Loucy (cell line): ENCODE data around the gene FRAS1.

Source experiments
- H2AFZ ChIP-seq: fragments of 200-600 bp; sonication (generic); 2 replicates; pipeline ENCODE4 v1.6.0; 2016; ENCODE audit warnings: antibody characterized with exemption, mild to moderate bottlenecking, low read length, moderate library complexity
- H3F3A ChIP-seq: fragments of 200-600 bp; 2 replicates; pipeline ENCODE4 v1.6.0; 2016; ENCODE audit warnings: antibody characterized with exemption, low read depth, mild to moderate bottlenecking
- H3K27me3 ChIP-seq: fragments of 200-600 bp; sonication (generic); 2 replicates; pipeline ENCODE4 v1.6.1; 2014; ENCODE audit warnings: low read length, mild to moderate bottlenecking; ENCODE audit not compliant: insufficient read depth, poor library complexity, severe bottlenecking
- H3K36me3 ChIP-seq: fragments of 200-600 bp; sonication (generic); 2 replicates; pipeline ENCODE4 v1.6.1; 2016; ENCODE audit warnings: low read length; ENCODE audit not compliant: insufficient read depth
- H3K4me1 ChIP-seq: fragments of 200-600 bp; sonication (generic); 2 replicates; pipeline ENCODE4 v1.5.1; 2014; ENCODE audit warnings: low read length, mild to moderate bottlenecking; ENCODE audit not compliant: insufficient read depth, poor library complexity, severe bottlenecking
- H3K4me2 ChIP-seq: fragments of 200-600 bp; sonication (generic); 2 replicates; pipeline ENCODE4 v1.6.0; 2014; ENCODE audit warnings: antibody characterized with exemption, low read length, low read depth, mild to moderate bottlenecking; ENCODE audit not compliant: poor library complexity, severe bottlenecking
- H3K4me3 ChIP-seq: fragments of 200-600 bp; sonication (generic); 2 replicates; pipeline ENCODE4 v1.5.1; 2014; ENCODE audit warnings: low read length, mild to moderate bottlenecking, mixed read lengths; ENCODE audit not compliant: poor library complexity, severe bottlenecking
- H3K79me2 ChIP-seq: fragments of 200-600 bp; sonication (generic); 2 replicates; pipeline ENCODE4 v1.6.1; 2014; ENCODE audit warnings: low read length; ENCODE audit not compliant: insufficient read depth
- H3K9ac ChIP-seq: fragments of 200-600 bp; sonication (generic); 2 replicates; pipeline ENCODE4 v1.6.0; 2014; ENCODE audit warnings: mild to moderate bottlenecking, low read depth, low read length, moderate library complexity; ENCODE audit not compliant: poor library complexity, severe bottlenecking
- H3K9me2 ChIP-seq: fragments of 200-600 bp; sonication (generic); replicated peaks from 2 replicates; pipeline ENCODE4 v1.6.1; 2016; ENCODE audit warnings: low read depth, low read length, mixed read lengths
- H3K9me3 ChIP-seq: fragments of 200-600 bp; sonication (generic); 2 replicates; pipeline ENCODE4 v1.6.1; 2014; ENCODE audit warnings: mild to moderate bottlenecking, antibody characterized with exemption, low read length, low read depth; ENCODE audit not compliant: insufficient read depth
- H4K20me1 ChIP-seq: fragments of 200-600 bp; sonication (generic); 2 replicates; pipeline ENCODE4 v1.6.0; 2014; ENCODE audit warnings: antibody characterized with exemption, low read length, mild to moderate bottlenecking; ENCODE audit not compliant: insufficient read depth, poor library complexity, severe bottlenecking
- CTCF ChIP-seq: fragments of 200-600 bp; sonication (generic); conservative IDR thresholded peaks from 2 replicates; pipeline ENCODE4 v1.5.1; 2014; ENCODE audit warnings: mild to moderate bottlenecking, antibody characterized with exemption, low read length
- EZH2phosphoT487 ChIP-seq: fragments of 200-600 bp; IDR thresholded peaks from 2 replicates; pipeline ENCODE4 v1.6.1; 2018; ENCODE audit warnings: antibody characterized with exemption, mild to moderate bottlenecking, moderate library complexity, borderline replicate concordance

FRAS1 gene

GRCh38 chr4:78454016-78454415 lies 396.9 kb downstream of the FRAS1 start:
- no peaks in the 10 kb centered on the region for H3K27me3 ChIP-seq
- H3K4me2 ChIP-seq = no peak overlapping the region
- no peak overlapping the region for H3K9ac ChIP-seq
- no peaks in the 10 kb centered on the region for H4K20me1 ChIP-seq
- H3K4me3 ChIP-seq = no peak overlapping the region
- H3K4me1 ChIP-seq = no peaks in the 10 kb centered on the region
- H2AFZ ChIP-seq = no peak overlapping the region
- H3K79me2 ChIP-seq = no peaks in the 10 kb centered on the region
- no peaks in the 10 kb centered on the region for H3K36me3 ChIP-seq
- no peaks in the 10 kb centered on the region for H3K9me2 ChIP-seq
- H3K9me3 ChIP-seq = no peaks in the 10 kb centered on the region
- H3F3A ChIP-seq = no peaks in the 10 kb centered on the region
- TF ChIP-seq EZH2phosphoT487 (no peak), CTCF (no peak)

GRCh38 chr4:78457751-78458150 lies 400.6 kb downstream of the FRAS1 start:
- H3K9me3 ChIP-seq = no peaks in the 10 kb centered on the region
- no peak overlapping the region for H2AFZ ChIP-seq
- H3K36me3 ChIP-seq = no peaks in the 10 kb centered on the region
- no peaks in the 10 kb centered on the region for H3K4me1 ChIP-seq
- no peak overlapping the region for H3K4me2 ChIP-seq
- H3F3A ChIP-seq = no peaks in the 10 kb centered on the region
- no peaks in the 10 kb centered on the region for H3K79me2 ChIP-seq
- H3K9ac ChIP-seq = no peak overlapping the region
- TF ChIP-seq CTCF (no peak), EZH2phosphoT487 (no peak)
- H3K27me3 ChIP-seq = no peaks in the 10 kb centered on the region
- no peak overlapping the region for H3K4me3 ChIP-seq
- H3K9me2 ChIP-seq = no peaks in the 10 kb centered on the region
- H4K20me1 ChIP-seq = no peaks in the 10 kb centered on the region

- Histone ChIP-seq H3K4me1 (no peaks in the 10 kb centered on the region), H3K79me2 (no peaks in the 10 kb centered on the region), H3K9me2 (no peaks in the 10 kb centered on the region), H3K9me3 (no peaks in the 10 kb centered on the region), H4K20me1 (no peaks in the 10 kb centered on the region), H3K4me3 (no peak overlapping the region), H3K9ac (no peak overlapping the region), H3F3A (no peaks in the 10 kb centered on the region), H3K4me2 (no peak overlapping the region), H2AFZ (no peak overlapping the region), H3K27me3 (no peaks in the 10 kb centered on the region), H3K36me3 (no peaks in the 10 kb centered on the region)
- TF ChIP-seq EZH2phosphoT487 = no peak
- TF ChIP-seq CTCF = no peak
Measured at GRCh38 chr4:78459327-78459726, 402.2 kb downstream of the FRAS1 start.
